MCF 10A (cell line): ENCODE results near the gene PRKN. TPM values are rescaled to one million over a fixed set of nuclear protein-coding genes. Genes with fewer than 3 reads are reported as not detected.

Source experiments
- BruUV-seq: library from RNA; stranded (reverse); fragments of 400-500 nt; replicated peaks from 2 replicates; lab custom pipeline; 2021; lab: Mats Ljungman, UMichigan
- CTCF ChIA-PET: fragments of 300-600 bp; sonication (Branson Sonifier 250); formaldehyde crosslinking; extraction: SDS; loops from one replicate; lab custom pipeline; 2021; ENCODE audit warnings: antibody characterized with exemption, inconsistent platforms; lab: Yijun Ruan, JAX
- POLR2A ChIA-PET: fragments of 300-600, 350-650 bp; sonication (Branson Sonifier 250); formaldehyde crosslinking; extraction: SDS; loops from one replicate; lab custom pipeline; 2020; ENCODE audit warnings: antibody characterized with exemption, inconsistent platforms; lab: Yijun Ruan, JAX
- DNase-seq: peaks from one replicate; pipeline ENCODE4 v3.0.0-alpha.2; 2018; ENCODE audit not compliant: unreplicated experiment
- H3K27ac Mint-ChIP-seq: one replicate; pipeline ENCODE4 v1.8.0; 2022; ENCODE audit warnings: mild to moderate bottlenecking, low read depth, mixed read lengths; ENCODE audit not compliant: unreplicated experiment
- H3K27me3 Mint-ChIP-seq: one replicate; pipeline ENCODE4 v1.8.0; 2022; ENCODE audit warnings: mixed read lengths; ENCODE audit not compliant: insufficient read depth, unreplicated experiment
- H3K36me3 Mint-ChIP-seq: one replicate; pipeline ENCODE4 v1.8.0; 2022; ENCODE audit warnings: mild to moderate bottlenecking, moderate library complexity, mixed read lengths; ENCODE audit not compliant: insufficient read depth, unreplicated experiment
- H3K4me1 Mint-ChIP-seq: one replicate; pipeline ENCODE4 v1.8.0; 2022; ENCODE audit warnings: mixed read lengths; ENCODE audit not compliant: insufficient read depth, unreplicated experiment
- H3K4me3 Mint-ChIP-seq: one replicate; pipeline ENCODE4 v1.8.0; 2022; ENCODE audit warnings: mild to moderate bottlenecking, moderate library complexity, mixed read lengths; ENCODE audit not compliant: unreplicated experiment
- H3K9me3 Mint-ChIP-seq: one replicate; pipeline ENCODE4 v1.8.0; 2022; ENCODE audit warnings: mixed read lengths; ENCODE audit not compliant: unreplicated experiment
- CTCF ChIP-seq: fragments of 200-600 bp; IDR thresholded peaks from one replicate; pipeline ENCODE4 v1.8.0; 2022; ENCODE audit warnings: antibody characterized with exemption, mild to moderate bottlenecking; ENCODE audit not compliant: unreplicated experiment
- intact Hi-C: fragments of 100-400 bp; cut with micrococcal nuclease; formaldehyde crosslinking; loops from 2 replicates; pipeline ENCODE4 v1.14.1; 2022
- total RNA-seq: library from RNA; stranded (reverse); gene quantifications from 2 replicates; pipeline ENCODE4 v1.2.3, GENCODE V29; 2022

Gene PRKN
- total RNA-seq, 1 experiment from 2014 or later: 2.5 TPM

DNA sequence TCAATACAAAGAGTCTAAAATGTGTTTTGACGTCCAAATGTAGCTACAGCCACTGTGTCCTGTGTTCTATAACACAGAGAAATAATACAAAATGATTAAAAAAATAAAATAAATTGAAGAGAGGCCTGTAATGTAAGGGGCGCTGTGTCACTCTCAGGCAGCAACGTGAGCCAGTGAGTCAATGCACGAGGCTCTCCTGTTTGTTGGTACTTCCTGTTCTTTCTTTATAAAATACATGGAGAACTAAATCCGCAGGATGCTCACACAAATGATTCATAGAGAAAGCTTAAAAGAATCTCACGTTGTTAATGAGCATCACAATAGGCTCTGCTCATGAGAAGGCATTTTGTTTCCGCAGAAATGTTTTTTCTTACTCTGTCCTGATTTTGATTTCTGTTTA, 818.7 kb downstream of the PRKN start:
- TF ChIP-seq CTCF: no peak
- POLR2A ChIA-PET: no interaction called here
- H3K4me3 Mint-ChIP-seq: no peak overlapping the region
- BruUV-seq: no TSS peak
- no peaks in the 10 kb centered on the region for H3K27me3 Mint-ChIP-seq
- no peak for DNase-seq
- peaks cover 6% of the 10 kb centered on the region for H3K9me3 Mint-ChIP-seq
- CTCF ChIA-PET: no interaction called here
- no peak overlapping the region for H3K27ac Mint-ChIP-seq
- H3K4me1 Mint-ChIP-seq: peaks cover 4% of the 10 kb centered on the region
- no peaks in the 10 kb centered on the region for H3K36me3 Mint-ChIP-seq
- intact Hi-C loops: no loop called here

GRCh38 chr6:161906571-161906970, 821.0 kb downstream of the PRKN start:
- ChIA-PET POLR2A (no interaction called here), CTCF (no interaction called here)
- no peaks in the 10 kb centered on the region for H3K27me3 Mint-ChIP-seq
- peaks cover 6% of the 10 kb centered on the region for H3K9me3 Mint-ChIP-seq
- TF ChIP-seq CTCF: no peak
- DNase-seq: no peak
- no peak overlapping the region for H3K4me3 Mint-ChIP-seq
- no peak overlapping the region for H3K27ac Mint-ChIP-seq
- no peaks in the 10 kb centered on the region for H3K36me3 Mint-ChIP-seq
- intact Hi-C loops: no loop called here
- no TSS peak for BruUV-seq
- peaks cover 4% of the 10 kb centered on the region for H3K4me1 Mint-ChIP-seq

DNA sequence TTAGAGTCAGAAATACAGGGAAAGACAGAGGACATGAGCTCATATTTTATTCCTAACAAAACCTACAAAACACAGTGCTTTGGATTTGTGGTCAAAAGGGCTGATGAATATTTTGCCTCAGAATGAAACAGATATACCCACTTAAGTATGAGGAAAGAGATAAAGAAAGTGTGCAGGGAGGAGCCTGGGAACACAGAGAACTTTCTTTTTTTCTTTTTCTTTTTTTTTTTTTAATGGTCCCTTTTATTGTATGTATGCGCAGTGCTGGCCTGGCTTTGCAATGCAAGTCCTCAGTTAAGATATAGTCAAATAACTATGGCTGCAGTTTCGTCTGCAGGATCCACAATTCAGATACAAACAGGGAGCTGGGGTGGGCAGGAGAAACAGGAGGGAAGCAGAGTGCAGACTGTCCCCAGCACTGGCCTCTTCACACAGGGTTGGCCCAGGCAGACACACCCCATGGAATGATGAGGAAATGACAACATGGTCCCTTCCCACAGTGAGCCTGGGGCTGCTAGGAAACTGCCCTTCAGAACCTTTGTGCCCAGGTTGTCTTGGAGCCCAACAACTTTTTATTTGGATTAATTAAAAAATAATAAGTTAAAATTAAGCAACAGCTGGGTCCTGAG, 823.9 kb downstream of the PRKN start:
- H3K4me3 Mint-ChIP-seq: no peak overlapping the region
- DNase-seq: no peak
- intact Hi-C loops: no loop called here
- H3K4me1 Mint-ChIP-seq: no peaks in the 10 kb centered on the region
- ChIA-PET CTCF (interaction anchor here (0.5 to 0.7 kb wide), 2 partner anchors 63 to 96 kb away, joined by 3 read pairs; no protein-coding TSS in a partner anchor), POLR2A (no interaction called here)
- H3K27me3 Mint-ChIP-seq: no peaks in the 10 kb centered on the region
- H3K36me3 Mint-ChIP-seq: no peaks in the 10 kb centered on the region
- BruUV-seq: no TSS peak
- H3K9me3 Mint-ChIP-seq: no peaks in the 10 kb centered on the region
- no peak overlapping the region for H3K27ac Mint-ChIP-seq
- TF ChIP-seq CTCF: no peak

DNA sequence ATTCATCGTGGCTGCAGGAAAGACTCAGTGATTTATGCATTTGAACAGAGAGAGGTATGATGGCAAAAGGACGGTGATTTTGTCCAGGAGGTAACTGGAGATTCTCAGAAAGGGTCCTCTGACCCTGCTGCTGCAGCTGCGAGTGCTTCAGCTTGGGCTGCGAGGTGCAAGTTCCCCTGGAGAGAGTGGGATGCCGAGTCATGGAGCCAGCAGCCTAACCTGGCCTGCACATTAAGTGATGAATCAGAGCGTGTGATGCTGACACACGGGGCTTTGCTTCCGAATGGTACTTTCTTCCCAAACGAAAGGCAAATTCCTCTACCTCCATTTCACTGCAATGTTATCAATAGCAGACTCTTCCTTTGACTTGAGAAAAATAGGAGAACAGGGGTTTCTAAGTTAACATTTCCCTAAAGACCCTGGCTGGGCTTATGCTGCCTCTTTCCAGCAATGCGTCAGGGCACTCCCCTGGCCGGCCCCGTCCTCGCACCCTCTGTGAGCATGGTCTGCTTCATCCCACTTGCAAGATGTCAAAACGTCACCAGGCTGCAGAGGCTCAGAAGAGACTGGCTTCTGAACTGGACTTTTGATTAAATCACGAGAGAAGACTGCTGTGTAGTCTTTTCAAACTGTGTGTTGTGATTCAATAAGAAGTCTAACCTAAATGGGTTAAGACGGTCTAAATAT, 825.7 kb downstream of the PRKN start:
- H3K9me3 Mint-ChIP-seq: no peaks in the 10 kb centered on the region
- BruUV-seq: no TSS peak
- no peaks in the 10 kb centered on the region for H3K4me1 Mint-ChIP-seq
- H3K27me3 Mint-ChIP-seq: no peaks in the 10 kb centered on the region
- no peak overlapping the region for H3K4me3 Mint-ChIP-seq
- POLR2A ChIA-PET: no interaction called here
- intact Hi-C loops: no loop called here
- no peak overlapping the region for H3K27ac Mint-ChIP-seq
- DNase-seq: no peak
- no peaks in the 10 kb centered on the region for H3K36me3 Mint-ChIP-seq
- no peak for TF ChIP-seq CTCF
- CTCF ChIA-PET: no interaction called here
